HG03064 (cell line): ENCODE data around the gene ZNF106.

Experiments used
- ATAC-seq: cut with Tn5 transposase; IDR thresholded peaks from one replicate; pipeline ENCODE4 v1.9.1; 2021; ENCODE audit warnings: low read depth; ENCODE audit not compliant: unreplicated experiment

Gene ZNF106

GRCh38 chr15:42373274-42373673 lies 117.7 kb downstream of the ZNF106 start:
- no peak for ATAC-seq

- ATAC-seq, result no peak
Observed at GRCh38 chr15:42371096-42371495, 119.8 kb downstream of the ZNF106 start.

GRCh38 chr15:42368096-42368495 lies 122.8 kb downstream of the ZNF106 start:
- no peak for ATAC-seq

- no peak for ATAC-seq
Observed at GRCh38 chr15:42367041-42367440, 123.9 kb downstream of the ZNF106 start.

- no peak for ATAC-seq
Observed at GRCh38 chr15:42365921-42366550, 124.9 kb downstream of the ZNF106 start.

GRCh38 chr15:42364529-42364928 lies 126.4 kb downstream of the ZNF106 start:
- ATAC-seq, result no peak

GRCh38 chr15:42363942-42364341 lies 127.0 kb downstream of the ZNF106 start:
- ATAC-seq, result no peak

- ATAC-seq, result no peak
Observed at GRCh38 chr15:42363487-42363886, 127.5 kb downstream of the ZNF106 start.
